Loucy (cell line): Measurements from ENCODE around the gene TNRC6C.

Source experiments
- H2AFZ ChIP-seq: fragments of 200-600 bp; sonication (generic); 2 replicates; pipeline ENCODE4 v1.6.0; 2016; ENCODE audit warnings: antibody characterized with exemption, mild to moderate bottlenecking, low read length, moderate library complexity
- H3F3A ChIP-seq: fragments of 200-600 bp; 2 replicates; pipeline ENCODE4 v1.6.0; 2016; ENCODE audit warnings: antibody characterized with exemption, low read depth, mild to moderate bottlenecking
- H3K27me3 ChIP-seq: fragments of 200-600 bp; sonication (generic); 2 replicates; pipeline ENCODE4 v1.6.1; 2014; ENCODE audit warnings: low read length, mild to moderate bottlenecking; ENCODE audit not compliant: insufficient read depth, poor library complexity, severe bottlenecking
- H3K36me3 ChIP-seq: fragments of 200-600 bp; sonication (generic); 2 replicates; pipeline ENCODE4 v1.6.1; 2016; ENCODE audit warnings: low read length; ENCODE audit not compliant: insufficient read depth
- H3K4me1 ChIP-seq: fragments of 200-600 bp; sonication (generic); 2 replicates; pipeline ENCODE4 v1.5.1; 2014; ENCODE audit warnings: low read length, mild to moderate bottlenecking; ENCODE audit not compliant: insufficient read depth, poor library complexity, severe bottlenecking
- H3K4me2 ChIP-seq: fragments of 200-600 bp; sonication (generic); 2 replicates; pipeline ENCODE4 v1.6.0; 2014; ENCODE audit warnings: antibody characterized with exemption, low read length, low read depth, mild to moderate bottlenecking; ENCODE audit not compliant: poor library complexity, severe bottlenecking
- H3K4me3 ChIP-seq: fragments of 200-600 bp; sonication (generic); 2 replicates; pipeline ENCODE4 v1.5.1; 2014; ENCODE audit warnings: low read length, mild to moderate bottlenecking, mixed read lengths; ENCODE audit not compliant: poor library complexity, severe bottlenecking
- H3K79me2 ChIP-seq: fragments of 200-600 bp; sonication (generic); 2 replicates; pipeline ENCODE4 v1.6.1; 2014; ENCODE audit warnings: low read length; ENCODE audit not compliant: insufficient read depth
- H3K9ac ChIP-seq: fragments of 200-600 bp; sonication (generic); 2 replicates; pipeline ENCODE4 v1.6.0; 2014; ENCODE audit warnings: mild to moderate bottlenecking, low read depth, low read length, moderate library complexity; ENCODE audit not compliant: poor library complexity, severe bottlenecking
- H3K9me2 ChIP-seq: fragments of 200-600 bp; sonication (generic); replicated peaks from 2 replicates; pipeline ENCODE4 v1.6.1; 2016; ENCODE audit warnings: low read depth, low read length, mixed read lengths
- H3K9me3 ChIP-seq: fragments of 200-600 bp; sonication (generic); 2 replicates; pipeline ENCODE4 v1.6.1; 2014; ENCODE audit warnings: mild to moderate bottlenecking, antibody characterized with exemption, low read length, low read depth; ENCODE audit not compliant: insufficient read depth
- H4K20me1 ChIP-seq: fragments of 200-600 bp; sonication (generic); 2 replicates; pipeline ENCODE4 v1.6.0; 2014; ENCODE audit warnings: antibody characterized with exemption, low read length, mild to moderate bottlenecking; ENCODE audit not compliant: insufficient read depth, poor library complexity, severe bottlenecking
- CTCF ChIP-seq: fragments of 200-600 bp; sonication (generic); conservative IDR thresholded peaks from 2 replicates; pipeline ENCODE4 v1.5.1; 2014; ENCODE audit warnings: mild to moderate bottlenecking, antibody characterized with exemption, low read length
- EZH2phosphoT487 ChIP-seq: fragments of 200-600 bp; IDR thresholded peaks from 2 replicates; pipeline ENCODE4 v1.6.1; 2018; ENCODE audit warnings: antibody characterized with exemption, mild to moderate bottlenecking, moderate library complexity, borderline replicate concordance

The TNRC6C gene

GRCh38 chr17:78044280-78044835 lies 85.9 kb downstream of the TNRC6C start:
- Histone ChIP-seq H3K9ac (no peak overlapping the region), H3K9me2 (no peaks in the 10 kb centered on the region), H3K4me3 (no peak overlapping the region), H3K27me3 (no peaks in the 10 kb centered on the region), H3K36me3 (peaks cover 69% of the 10 kb centered on the region; the same call in 1 of the 2 replicates), H2AFZ (no peak overlapping the region), H4K20me1 (peaks cover 3% of the 10 kb centered on the region), H3K9me3 (no peaks in the 10 kb centered on the region), H3K4me2 (no peak overlapping the region), H3K79me2 (peaks cover 42% of the 10 kb centered on the region), H3F3A (no peaks in the 10 kb centered on the region), H3K4me1 (no peaks in the 10 kb centered on the region)
- TF ChIP-seq CTCF (no peak), EZH2phosphoT487 (no peak)

- H3K9me2 ChIP-seq = no peaks in the 10 kb centered on the region
- H4K20me1 ChIP-seq = peaks cover 3% of the 10 kb centered on the region
- H3K36me3 ChIP-seq = peaks cover 72% of the 10 kb centered on the region; the same call in 1 of the 2 replicates
- TF ChIP-seq EZH2phosphoT487 = no peak
- TF ChIP-seq CTCF = no peak
- H2AFZ ChIP-seq = no peak overlapping the region
- no peaks in the 10 kb centered on the region for H3K27me3 ChIP-seq
- peaks cover 42% of the 10 kb centered on the region for H3K79me2 ChIP-seq
- H3K4me1 ChIP-seq = no peaks in the 10 kb centered on the region
- H3K4me3 ChIP-seq = no peak overlapping the region
- H3K9ac ChIP-seq = no peak overlapping the region
- no peaks in the 10 kb centered on the region for H3F3A ChIP-seq
- H3K9me3 ChIP-seq = no peaks in the 10 kb centered on the region
- no peak overlapping the region for H3K4me2 ChIP-seq
Measured at GRCh38 chr17:78045316-78045715, 86.8 kb downstream of the TNRC6C start.

GRCh38 chr17:78046923-78047322 lies 88.4 kb downstream of the TNRC6C start:
- Histone ChIP-seq H3K4me3 (no peak overlapping the region), H2AFZ (no peak overlapping the region), H3K27me3 (no peaks in the 10 kb centered on the region), H4K20me1 (peaks cover 5% of the 10 kb centered on the region), H3K9me3 (no peaks in the 10 kb centered on the region), H3K79me2 (peaks cover 42% of the 10 kb centered on the region), H3K4me1 (no peaks in the 10 kb centered on the region), H3K9ac (no peak overlapping the region), H3K9me2 (no peaks in the 10 kb centered on the region), H3K36me3 (peaks cover 81% of the 10 kb centered on the region; the same call in 1 of the 2 replicates), H3F3A (no peaks in the 10 kb centered on the region), H3K4me2 (no peak overlapping the region)
- no peak for TF ChIP-seq CTCF
- TF ChIP-seq EZH2phosphoT487 = no peak
